Stimulated activated CD4-positive, alpha-beta T cell treated with anti-CD3 and anti-CD28 coated beads, TNF-alpha, amount 100 ng/mL, for 24 hours (primary cell): Measurements from ENCODE around the gene ZBTB45.
"Not testable (repeated sequence)": the region's sequence is repeated elsewhere in the genome, so short reads cannot be mapped to it uniquely, and the experiment has no call there.

ENCODE experiments used
- DNase-seq, 3 experiments: peaks; one replicate each; pipeline ENCODE4 v3.0.0-alpha.2; 2020; ENCODE audit warnings: low read depth in 3 of 3

Gene ZBTB45

GRCh38 chr19:58510084-58510862 is 9.3 kb downstream of the ZBTB45 start:
- DNase-seq = no peak

- DNase-seq = no peak
These were observed 9.9 kb downstream of the ZBTB45 start for GRCh38 chr19:58509731-58510083.

- not testable (repeated sequence) for DNase-seq
These were observed 11.9 kb downstream of the ZBTB45 start for GRCh38 chr19:58507602-58508223.

- DNase-seq = no peak
These were observed 19.4 kb downstream of the ZBTB45 start for GRCh38 chr19:58500242-58500641.

- DNase-seq = peak; percentile 97 to 100 (median 98)
These were observed 20.3 kb downstream of the ZBTB45 start for GRCh38 chr19:58499021-58499927.

- DNase-seq = no peak
These were observed 21.1 kb downstream of the ZBTB45 start for GRCh38 chr19:58498316-58499020.

- no peak for DNase-seq
These were observed 21.9 kb downstream of the ZBTB45 start for GRCh38 chr19:58497634-58498170.

- DNase-seq = no peak
These were observed 27.3 kb downstream of the ZBTB45 start for GRCh38 chr19:58492265-58492664.

- DNase-seq = no peak
These were observed 28.2 kb downstream of the ZBTB45 start for GRCh38 chr19:58491393-58491792.

GRCh38 chr19:58484349-58484748 is 35.3 kb downstream of the ZBTB45 start:
- not testable (repeated sequence) for DNase-seq

- no peak for DNase-seq
These were observed 35.8 kb downstream of the ZBTB45 start for GRCh38 chr19:58483776-58484175.

- no peak for DNase-seq
These were observed 37.2 kb downstream of the ZBTB45 start for GRCh38 chr19:58482372-58482771.

- DNase-seq = no peak
These were observed 38.8 kb downstream of the ZBTB45 start for GRCh38 chr19:58480831-58481230.

- no peak for DNase-seq
These were observed 39.2 kb downstream of the ZBTB45 start for GRCh38 chr19:58480481-58480830.

GRCh38 chr19:58479736-58480480 is 39.7 kb downstream of the ZBTB45 start:
- no peak for DNase-seq

- DNase-seq = no peak
These were observed 40.3 kb downstream of the ZBTB45 start for GRCh38 chr19:58479303-58479702.

GRCh38 chr19:58477871-58478270 is 41.7 kb downstream of the ZBTB45 start:
- no peak for DNase-seq

GRCh38 chr19:58477130-58477529 is 42.5 kb downstream of the ZBTB45 start:
- DNase-seq = no peak

GRCh38 chr19:58476498-58477015 is 43.1 kb downstream of the ZBTB45 start:
- DNase-seq = no peak

- peak; percentile 89 to 94 (median 93) for DNase-seq
These were observed 43.7 kb downstream of the ZBTB45 start, which contains the start of gene ZNF446 for GRCh38 chr19:58475714-58476497. Gene ZNF446, plus strand, starts transcription at chr19:58476352. Its CDS starts 867 bp downstream, at chr19:58477219.
